Nasal cavity respiratory epithelium epithelial cell of viscerocranial mucosa (primary cell): ENCODE data around the gene NMUR1. TPM values are rescaled to one million over a fixed set of nuclear protein-coding genes. Genes with fewer than 3 reads are reported as not detected.

Experiments used
- total RNA-seq: library from RNA; depleted of rRNA; stranded (reverse); fragments of >200 nt; gene quantifications from 2 replicates; pipeline ENCODE4 v1.2.3, GENCODE V29; 2014

Gene NMUR1, protein sequence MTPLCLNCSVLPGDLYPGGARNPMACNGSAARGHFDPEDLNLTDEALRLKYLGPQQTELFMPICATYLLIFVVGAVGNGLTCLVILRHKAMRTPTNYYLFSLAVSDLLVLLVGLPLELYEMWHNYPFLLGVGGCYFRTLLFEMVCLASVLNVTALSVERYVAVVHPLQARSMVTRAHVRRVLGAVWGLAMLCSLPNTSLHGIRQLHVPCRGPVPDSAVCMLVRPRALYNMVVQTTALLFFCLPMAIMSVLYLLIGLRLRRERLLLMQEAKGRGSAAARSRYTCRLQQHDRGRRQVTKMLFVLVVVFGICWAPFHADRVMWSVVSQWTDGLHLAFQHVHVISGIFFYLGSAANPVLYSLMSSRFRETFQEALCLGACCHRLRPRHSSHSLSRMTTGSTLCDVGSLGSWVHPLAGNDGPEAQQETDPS
- total RNA-seq: not detected in 2 replicates

DNA sequence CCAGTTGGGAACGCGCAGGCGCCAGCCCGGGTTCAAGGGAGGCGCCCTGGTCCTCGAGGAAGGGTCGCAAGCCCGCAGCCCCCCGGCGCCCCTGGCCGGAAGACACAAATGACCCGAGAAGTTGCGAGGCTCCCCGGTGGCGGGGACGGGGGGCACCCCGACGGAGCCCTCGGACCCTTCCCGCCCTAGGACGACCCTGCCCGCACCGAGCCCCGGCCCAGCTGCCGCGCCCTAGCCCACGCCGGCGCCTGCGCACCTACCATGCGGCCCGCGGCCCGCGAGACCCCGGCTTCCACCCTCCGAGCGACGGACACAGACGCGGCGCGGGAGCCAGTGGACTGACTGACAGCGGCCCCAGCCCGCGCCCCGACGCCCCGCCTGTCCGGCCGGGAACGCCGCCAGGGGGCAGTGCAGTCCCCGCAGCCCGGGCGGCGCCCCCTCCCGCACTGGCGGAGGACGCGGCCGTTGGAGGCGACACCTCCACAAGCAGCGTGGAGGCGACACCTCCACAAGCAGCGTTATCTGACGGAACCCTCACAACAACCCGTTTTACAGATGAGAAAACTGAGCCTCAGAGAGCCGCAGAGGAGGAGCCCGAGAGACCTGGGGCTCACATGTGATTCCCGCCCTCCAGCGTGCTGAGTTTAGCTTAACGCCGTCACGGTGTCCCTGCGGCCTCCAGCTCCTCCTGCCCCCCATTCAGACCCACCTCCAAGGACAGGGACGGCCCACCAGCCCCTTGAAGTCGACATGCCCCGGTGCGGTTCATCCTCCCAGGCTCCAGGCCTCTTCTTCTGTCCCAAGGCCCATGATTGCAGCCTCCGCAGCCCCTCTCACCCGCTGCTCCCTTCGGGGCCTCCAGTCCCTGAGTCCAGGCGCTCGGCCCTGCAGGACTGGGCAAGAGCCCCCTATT, at the start of gene NMUR1:
Gene NMUR1 (minus strand): TSS at position 347 of the 913 bp plus-strand sequence. CDS start 84 bp downstream, at position 263.

Other genes starting within 250 kb of the NMUR1 start
- gene B3GNT7, start 134.7 kb downstream of the NMUR1 start, total RNA-seq: under 0.01 and 1.3 TPM in 2 replicates
- 193 and 566 TPM in 2 replicates for gene NCL, start 66.0 kb downstream of the NMUR1 start, total RNA-seq
- not detected in 2 replicates for gene TEX44, start 62.4 kb upstream of the NMUR1 start, total RNA-seq
- gene PTMA, start 178.1 kb upstream of the NMUR1 start, total RNA-seq: 500 and 760 TPM in 2 replicates